Colonic mucosa (tissue), 4 donors: ENCODE data around the gene DCBLD1. TPM values are rescaled to one million over a fixed set of nuclear protein-coding genes. Genes with fewer than 3 reads are reported as not detected.

ENCODE experiments used
- DNase-seq: peaks from one replicate; pipeline ENCODE4 v3.0.0-alpha.2; 2020
- H3K27ac ChIP-seq: fragments of 200-600 bp; one replicate; pipeline ENCODE4 v1.8.0; 2021
- H3K27me3 ChIP-seq: fragments of 200-600 bp; one replicate; pipeline ENCODE4 v1.8.0; 2021
- H3K36me3 ChIP-seq: fragments of 200-600 bp; one replicate; pipeline ENCODE4 v1.8.0; 2021
- H3K4me1 ChIP-seq: fragments of 200-600 bp; one replicate; pipeline ENCODE4 v1.8.0; 2021; ENCODE audit warnings: mild to moderate bottlenecking
- H3K4me3 ChIP-seq: fragments of 200-600 bp; one replicate; pipeline ENCODE4 v1.8.0; 2021
- H3K9ac ChIP-seq, 2 donors: one replicate each; pipeline ENCODE4 v1.7.0; 2013; ENCODE audit warnings: control low read depth in 2 of 2, low read depth in 2 of 2, low read length in 2 of 2
- H3K9me3 ChIP-seq: fragments of 200-600 bp; one replicate; pipeline ENCODE4 v1.8.0; 2021
- intact Hi-C: fragments of 100-400 bp; cut with DNase I; formaldehyde crosslinking; loops from one replicate; pipeline ENCODE4 v1.14.1; 2022
- total RNA-seq, 2 donors: library from RNA; stranded (reverse); fragmentation: NEBNext Ultra II Directional in 1 of 2; extraction: Animal tissue kit (Norgen Biotek cat#: 25700) in 1 of 2; gene quantifications; one replicate each; pipeline ENCODE4 v1.2.1, GENCODE V29; 2021
- TF ChIP-seq, protein P1 (sequence below): fragments of 200-600 bp; IDR thresholded peaks from one replicate; pipeline ENCODE4 v1.8.0; 2022; ENCODE audit warnings: antibody characterized with exemption, mild to moderate bottlenecking
- donor health status: healthy.
- donor health status: DM: no; HTN: no; CAD: no.
- donor health status: DM: no; HTN: no; CAD: no.

Gene DCBLD1
- total RNA-seq, 2 donors from 2014 or later = 16.3 to 17.2 TPM

GRCh38 chr6:117498159-117498558 lies 15.7 kb downstream of the DCBLD1 start:
- intact Hi-C loops = no loop called here
- no peak for DNase-seq
- H3K4me1 ChIP-seq = peaks cover 6% of the 10 kb centered on the region

GRCh38 chr6:117501722-117502121 lies 19.2 kb downstream of the DCBLD1 start:
- no peak for DNase-seq
- Histone ChIP-seq H3K9ac (no peak overlapping the region), H3K27me3 (no peaks in the 10 kb centered on the region), H3K27ac (no peak overlapping the region), H3K4me1 (no peaks in the 10 kb centered on the region), H3K36me3 (no peaks in the 10 kb centered on the region), H3K4me3 (no peak overlapping the region), H3K9me3 (no peaks in the 10 kb centered on the region)
- intact Hi-C loops = no loop called here
- TF ChIP-seq, protein P1, sequence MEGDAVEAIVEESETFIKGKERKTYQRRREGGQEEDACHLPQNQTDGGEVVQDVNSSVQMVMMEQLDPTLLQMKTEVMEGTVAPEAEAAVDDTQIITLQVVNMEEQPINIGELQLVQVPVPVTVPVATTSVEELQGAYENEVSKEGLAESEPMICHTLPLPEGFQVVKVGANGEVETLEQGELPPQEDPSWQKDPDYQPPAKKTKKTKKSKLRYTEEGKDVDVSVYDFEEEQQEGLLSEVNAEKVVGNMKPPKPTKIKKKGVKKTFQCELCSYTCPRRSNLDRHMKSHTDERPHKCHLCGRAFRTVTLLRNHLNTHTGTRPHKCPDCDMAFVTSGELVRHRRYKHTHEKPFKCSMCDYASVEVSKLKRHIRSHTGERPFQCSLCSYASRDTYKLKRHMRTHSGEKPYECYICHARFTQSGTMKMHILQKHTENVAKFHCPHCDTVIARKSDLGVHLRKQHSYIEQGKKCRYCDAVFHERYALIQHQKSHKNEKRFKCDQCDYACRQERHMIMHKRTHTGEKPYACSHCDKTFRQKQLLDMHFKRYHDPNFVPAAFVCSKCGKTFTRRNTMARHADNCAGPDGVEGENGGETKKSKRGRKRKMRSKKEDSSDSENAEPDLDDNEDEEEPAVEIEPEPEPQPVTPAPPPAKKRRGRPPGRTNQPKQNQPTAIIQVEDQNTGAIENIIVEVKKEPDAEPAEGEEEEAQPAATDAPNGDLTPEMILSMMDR = no peak

More at GRCh38 chr6:117498159-117498558, 15.7 kb downstream of the DCBLD1 start:
- Histone ChIP-seq H3K4me3 (no peak overlapping the region), H3K36me3 (no peaks in the 10 kb centered on the region), H3K27ac (peak overlapping the region; percentile 19), H3K9ac (no peak overlapping the region), H3K9me3 (no peaks in the 10 kb centered on the region), H3K27me3 (no peaks in the 10 kb centered on the region)
- TF ChIP-seq, protein P1 = no peak

DNA sequence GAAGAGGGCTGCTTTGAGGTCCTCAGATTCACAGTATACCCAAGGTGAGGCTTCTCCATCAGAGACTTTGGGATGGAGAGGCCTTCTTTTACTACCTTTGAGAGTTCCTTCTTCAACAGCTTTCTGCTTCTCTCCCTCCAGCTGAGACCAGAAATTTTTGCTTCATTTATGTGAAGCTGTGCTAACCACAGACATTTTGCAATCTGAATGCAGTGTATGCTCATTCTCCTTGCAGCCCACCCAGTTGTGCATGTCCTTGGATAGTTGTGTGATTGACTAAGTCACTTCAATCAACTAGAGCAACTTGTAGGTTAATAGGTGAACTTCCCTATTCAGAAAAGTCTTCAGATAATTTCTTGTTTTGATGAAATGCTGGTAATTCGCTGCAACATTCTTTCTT lies 20.1 kb downstream of the DCBLD1 start:
- Histone ChIP-seq H3K27me3 (no peaks in the 10 kb centered on the region), H3K9ac (no peak overlapping the region), H3K4me1 (no peaks in the 10 kb centered on the region), H3K27ac (no peak overlapping the region), H3K4me3 (no peak overlapping the region), H3K36me3 (no peaks in the 10 kb centered on the region), H3K9me3 (no peaks in the 10 kb centered on the region)
- no peak for DNase-seq
- intact Hi-C loops = no loop called here
- TF ChIP-seq, protein P1 = no peak

DNA sequence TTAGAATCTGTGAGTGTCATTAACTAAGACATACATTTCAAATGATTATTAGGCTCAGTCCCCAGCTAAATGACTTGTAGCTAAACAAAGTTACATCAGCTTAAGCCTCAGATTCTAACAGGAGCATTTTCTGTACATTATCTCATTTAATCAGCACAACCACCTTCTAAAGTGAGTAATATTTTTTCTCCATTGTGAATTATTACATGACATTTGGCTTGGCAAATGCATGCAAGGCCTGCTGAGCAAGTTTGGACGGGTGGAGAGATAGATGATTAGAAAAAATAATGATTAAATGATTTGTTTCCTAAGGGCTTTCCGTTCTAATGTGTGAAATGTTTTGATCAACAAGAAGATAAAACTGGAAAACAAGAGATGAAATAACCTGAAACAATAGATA lies 20.7 kb downstream of the DCBLD1 start:
- no peak overlapping the region for H3K9ac ChIP-seq
- intact Hi-C loops = no loop called here
- H3K4me3 ChIP-seq = no peak overlapping the region
- H3K9me3 ChIP-seq = no peaks in the 10 kb centered on the region
- no peaks in the 10 kb centered on the region for H3K27me3 ChIP-seq
- no peak for DNase-seq
- no peaks in the 10 kb centered on the region for H3K4me1 ChIP-seq
- TF ChIP-seq, protein P1 = no peak
- no peaks in the 10 kb centered on the region for H3K36me3 ChIP-seq
- no peak overlapping the region for H3K27ac ChIP-seq

- Histone ChIP-seq H3K36me3 (no peaks in the 10 kb centered on the region), H3K9ac (no peak overlapping the region), H3K4me1 (no peaks in the 10 kb centered on the region), H3K27ac (no peak overlapping the region), H3K4me3 (no peak overlapping the region), H3K27me3 (no peaks in the 10 kb centered on the region), H3K9me3 (no peaks in the 10 kb centered on the region)
- intact Hi-C loops = no loop called here
- DNase-seq = peak; percentile 63
- TF ChIP-seq, protein P1 = no peak
Measured at GRCh38 chr6:117504478-117505144, 22.1 kb downstream of the DCBLD1 start.
